Esophagus (tissue), 2 donors: ENCODE data around the gene CTCF. TPM values are rescaled to one million over a fixed set of nuclear protein-coding genes. Genes with fewer than 3 reads are reported as not detected.
"Not testable (repeated sequence)": the region's sequence is repeated elsewhere in the genome, so short reads cannot be mapped to it uniquely, and the experiment has no call there.

ENCODE experiments used
- H3K27ac ChIP-seq, 2 donors: one replicate each; pipeline ENCODE4 v1.5.1; 2013; ENCODE audit warnings: low read depth in 2 of 2, mild to moderate bottlenecking in 2 of 2, inconsistent platforms in 1 of 2, low read length in 1 of 2, moderate library complexity in 1 of 2
- H3K27me3 ChIP-seq, 2 donors: one replicate each; pipeline ENCODE4 v1.6.1; 2013; ENCODE audit warnings: low read length in 2 of 2, control low read depth in 1 of 2, mild to moderate bottlenecking in 1 of 2; ENCODE audit not compliant: insufficient read depth in 2 of 2, control insufficient read depth in 1 of 2
- H3K36me3 ChIP-seq, 2 donors: one replicate each; pipeline ENCODE4 v1.6.1; 2013; ENCODE audit warnings: low read length in 1 of 2; ENCODE audit not compliant: control insufficient read depth in 2 of 2, insufficient read depth in 2 of 2
- H3K4me1 ChIP-seq, 2 donors: one replicate each; pipeline ENCODE4 v1.6.1; 2013; ENCODE audit warnings: low read length in 1 of 2; ENCODE audit not compliant: control insufficient read depth in 2 of 2, insufficient read depth in 2 of 2
- H3K4me3 ChIP-seq, 2 donors: one replicate each; pipeline ENCODE4 v1.5.1; 2013; ENCODE audit warnings: low read length in 2 of 2, mild to moderate bottlenecking in 2 of 2, low read depth in 1 of 2, moderate library complexity in 1 of 2
- H3K9me3 ChIP-seq, 2 donors: one replicate each; pipeline ENCODE4 v1.6.1; 2013; ENCODE audit warnings: mild to moderate bottlenecking in 2 of 2, low read depth in 1 of 2, low read length in 1 of 2, moderate library complexity in 1 of 2; ENCODE audit not compliant: control insufficient read depth in 2 of 2, insufficient read depth in 1 of 2
- WGBS, 2 donors: extraction: QIAGEN DNeasy Blood & Tissue Kit; methylation state at CpG; one replicate each; pipeline ENCODE4 v1.1.7; 2013; 5-methylcytosine and 5-hydroxymethylcytosine counted together
- polyA plus RNA-seq, 2 donors: library from polyadenylated mRNA; stranded (reverse); fragments of 200-250 nt; gene quantifications; one replicate each; pipeline ENCODE4 v1.2.3, GENCODE V29; 2013
- donor health status: healthy with polysubstance abuse.
- donor health status: Bipolar disorder and iron deficiency.

CTCF gene
- 10 to 100 TPM; 16.9 to 21.3 TPM for polyA plus RNA-seq

- Histone ChIP-seq H3K27me3 (no peaks in the 10 kb centered on the region), H3K36me3 (no peaks in the 10 kb centered on the region), H3K27ac (peak within 1 kb of the TSS; percentile 97 to 100), H3K9me3 (no peaks in the 10 kb centered on the region), H3K4me1 (no peaks in the 10 kb centered on the region), H3K4me3 (peak within 1 kb of the TSS; percentile 72 to 99)
- 0 to 1% methylated on average over 28 to 62 of the region's 62 CpGs for WGBS, 2 donors
These were observed at the start of gene CTCF for GRCh38 chr16:67562526-67562917. CTCF (plus strand) TSS chr16:67562526; CDS start chr16:67610833, 48,307 bp downstream.

DNA sequence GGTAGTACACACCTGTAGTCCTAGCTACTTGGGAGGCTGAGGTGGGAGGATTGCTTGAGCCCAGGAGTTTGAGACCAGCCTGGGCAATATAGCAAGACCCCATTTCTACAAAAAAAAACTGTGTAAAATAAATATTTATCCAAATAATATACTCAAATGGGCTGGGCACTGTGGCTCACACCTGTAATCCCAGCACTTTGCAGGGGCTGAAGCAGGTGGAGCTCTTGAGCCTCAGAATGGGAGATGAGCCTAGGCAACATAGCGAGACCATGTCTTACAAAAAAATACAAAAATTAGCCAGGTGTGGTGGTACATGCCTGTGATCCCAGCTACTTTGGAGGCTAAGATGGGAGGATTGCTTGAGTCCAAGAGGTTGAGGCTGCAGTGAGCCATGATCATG, 48.4 kb upstream of the CTCF start:
- H3K4me1 ChIP-seq, H3K9me3 ChIP-seq, H3K36me3 ChIP-seq, H3K27ac ChIP-seq, H3K4me3 ChIP-seq, H3K27me3 ChIP-seq: not testable (repeated sequence)
- 93 to 94% methylated on average over 1 of the region's 1 CpG for WGBS, 2 donors

DNA sequence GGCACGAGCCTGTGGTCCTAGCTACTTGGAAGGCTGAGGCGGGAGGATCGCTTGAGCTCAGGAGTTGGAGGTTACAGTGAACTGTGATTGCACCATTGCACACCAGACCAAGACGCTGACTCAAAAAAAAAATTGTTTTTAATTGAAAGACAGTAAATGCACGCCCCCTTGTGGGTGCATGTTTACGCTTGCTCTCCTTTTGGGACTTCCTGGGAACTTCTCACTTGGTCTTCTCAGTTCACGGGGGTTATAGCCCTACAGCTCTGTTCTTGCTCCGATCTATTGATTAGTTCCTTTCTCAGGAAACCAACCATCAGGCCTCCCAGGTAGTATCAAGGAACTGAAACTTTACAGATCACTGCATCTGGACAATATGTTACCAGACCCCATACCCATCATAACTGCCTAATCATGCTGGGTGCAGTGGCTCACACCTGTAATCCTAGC, 47.9 kb upstream of the CTCF start:
- no peaks in the 10 kb centered on the region for H3K27me3 ChIP-seq
- no peaks in the 10 kb centered on the region for H3K4me1 ChIP-seq
- no peak overlapping the region for H3K4me3 ChIP-seq
- H3K9me3 ChIP-seq = no peaks in the 10 kb centered on the region
- no peak overlapping the region for H3K27ac ChIP-seq
- no peaks in the 10 kb centered on the region for H3K36me3 ChIP-seq
- WGBS, 2 donors = 9 to 12% methylated on average over 8 of the region's 8 CpGs

DNA sequence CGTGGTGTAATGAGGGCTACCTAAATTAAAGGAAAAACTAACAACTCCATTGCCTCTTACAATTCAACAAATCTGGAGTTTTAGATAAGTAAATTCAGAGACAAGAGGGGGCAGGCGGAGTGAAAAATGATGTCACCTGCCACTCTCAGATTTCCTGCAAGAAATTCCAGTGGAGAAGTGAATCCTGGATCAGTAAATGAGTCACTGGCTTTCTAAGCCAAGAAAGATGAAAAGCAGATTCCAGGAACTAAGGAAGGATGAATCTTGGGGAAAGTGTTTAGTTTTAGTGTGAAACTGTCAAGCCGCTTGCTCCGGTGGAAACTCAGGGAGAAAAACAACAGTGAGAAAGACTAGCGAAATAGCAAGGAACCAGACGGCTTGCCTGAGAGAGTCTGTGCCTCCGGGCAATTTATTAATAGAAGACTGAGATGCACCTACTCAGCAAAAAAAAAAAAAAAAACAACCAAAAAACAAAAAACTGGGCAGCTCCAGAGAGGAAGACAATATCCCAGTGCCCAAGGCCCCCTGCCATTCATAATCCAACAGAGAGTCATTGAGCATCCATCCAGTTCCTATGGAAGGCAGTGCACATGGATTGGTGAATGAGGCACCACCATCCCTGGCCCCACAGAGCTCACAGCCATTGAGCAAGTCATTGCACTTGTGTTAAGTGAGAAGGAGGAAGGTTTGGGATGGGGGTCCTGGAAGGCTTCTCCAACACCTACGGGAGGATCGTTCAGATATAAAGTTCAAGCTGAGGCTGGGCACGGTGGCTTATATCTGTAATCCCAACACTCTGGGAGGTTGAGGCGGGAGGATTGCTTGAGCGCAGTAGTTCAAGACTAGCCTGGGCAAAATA, 45.8 kb upstream of the CTCF start:
- no peaks in the 10 kb centered on the region for H3K9me3 ChIP-seq
- H3K4me1 ChIP-seq = no peaks in the 10 kb centered on the region
- no peaks in the 10 kb centered on the region for H3K36me3 ChIP-seq
- no peak overlapping the region for H3K27ac ChIP-seq
- 71 to 81% methylated on average over 12 of the region's 12 CpGs for WGBS, 2 donors
- no peak overlapping the region for H3K4me3 ChIP-seq
- H3K27me3 ChIP-seq = no peaks in the 10 kb centered on the region

DNA sequence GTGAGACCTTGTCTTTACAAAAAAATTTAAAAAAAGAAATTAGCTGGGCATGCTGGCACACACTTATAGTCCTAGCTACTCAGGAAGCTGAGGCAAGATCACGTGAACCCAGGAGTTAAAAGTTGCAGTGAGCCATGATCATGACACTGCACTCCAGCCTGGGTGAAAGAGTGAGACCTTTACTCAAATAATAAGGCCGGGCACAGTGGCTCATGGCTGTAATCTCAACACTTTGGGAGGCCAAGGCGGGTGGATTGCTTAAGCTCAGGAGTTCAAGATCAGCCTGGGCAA, 45.2 kb upstream of the CTCF start:
- Histone ChIP-seq H3K27me3 (no peaks in the 10 kb centered on the region), H3K27ac (no peak overlapping the region), H3K9me3 (no peaks in the 10 kb centered on the region), H3K4me1 (no peaks in the 10 kb centered on the region), H3K4me3 (no peak overlapping the region), H3K36me3 (no peaks in the 10 kb centered on the region)
- WGBS, 2 donors = 79 to 85% methylated on average over 3 of the region's 3 CpGs

GRCh38 chr16:67517661-67518423, 44.5 kb upstream of the CTCF start:
- Histone ChIP-seq H3K36me3 (no peaks in the 10 kb centered on the region), H3K27me3 (no peaks in the 10 kb centered on the region), H3K4me1 (no peaks in the 10 kb centered on the region), H3K4me3 (no peak overlapping the region), H3K9me3 (no peaks in the 10 kb centered on the region), H3K27ac (no peak overlapping the region)
- 70 to 76% methylated on average over 11 of the region's 11 CpGs for WGBS, 2 donors

DNA sequence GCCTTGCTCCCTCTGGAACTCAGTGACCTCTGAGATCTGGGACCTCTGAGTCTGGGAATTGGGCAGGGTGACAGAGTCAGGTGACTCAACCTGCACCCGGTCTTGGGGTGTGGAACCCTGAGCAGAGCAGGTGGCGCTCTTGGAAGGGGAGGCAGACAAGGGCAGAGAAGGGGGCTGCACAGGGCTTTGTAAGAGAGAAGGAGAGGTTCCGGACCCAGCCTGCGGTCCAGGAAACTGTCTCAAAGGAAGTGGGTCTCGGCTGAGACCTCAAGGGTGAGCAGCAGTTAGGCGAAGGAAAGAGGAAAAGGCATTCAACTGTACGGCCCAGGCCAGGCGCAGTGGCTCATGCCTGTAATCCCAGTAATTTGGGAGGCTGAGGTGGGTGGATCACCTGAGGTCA, 43.6 kb upstream of the CTCF start:
- Histone ChIP-seq H3K4me1 (no peaks in the 10 kb centered on the region), H3K27me3 (no peaks in the 10 kb centered on the region), H3K36me3 (no peaks in the 10 kb centered on the region), H3K27ac (no peak overlapping the region), H3K9me3 (no peaks in the 10 kb centered on the region), H3K4me3 (no peak overlapping the region)
- WGBS, 2 donors = 72 to 78% methylated on average over 8 of the region's 8 CpGs

- no peaks in the 10 kb centered on the region for H3K27me3 ChIP-seq
- no peaks in the 10 kb centered on the region for H3K4me1 ChIP-seq
- 74 to 76% methylated on average over 4 of the region's 4 CpGs for WGBS, 2 donors
- no peak overlapping the region for H3K4me3 ChIP-seq
- H3K9me3 ChIP-seq = no peaks in the 10 kb centered on the region
- H3K36me3 ChIP-seq = no peaks in the 10 kb centered on the region
- H3K27ac ChIP-seq = no peak overlapping the region
These were observed 43.1 kb upstream of the CTCF start for GRCh38 chr16:67519242-67519641.

DNA sequence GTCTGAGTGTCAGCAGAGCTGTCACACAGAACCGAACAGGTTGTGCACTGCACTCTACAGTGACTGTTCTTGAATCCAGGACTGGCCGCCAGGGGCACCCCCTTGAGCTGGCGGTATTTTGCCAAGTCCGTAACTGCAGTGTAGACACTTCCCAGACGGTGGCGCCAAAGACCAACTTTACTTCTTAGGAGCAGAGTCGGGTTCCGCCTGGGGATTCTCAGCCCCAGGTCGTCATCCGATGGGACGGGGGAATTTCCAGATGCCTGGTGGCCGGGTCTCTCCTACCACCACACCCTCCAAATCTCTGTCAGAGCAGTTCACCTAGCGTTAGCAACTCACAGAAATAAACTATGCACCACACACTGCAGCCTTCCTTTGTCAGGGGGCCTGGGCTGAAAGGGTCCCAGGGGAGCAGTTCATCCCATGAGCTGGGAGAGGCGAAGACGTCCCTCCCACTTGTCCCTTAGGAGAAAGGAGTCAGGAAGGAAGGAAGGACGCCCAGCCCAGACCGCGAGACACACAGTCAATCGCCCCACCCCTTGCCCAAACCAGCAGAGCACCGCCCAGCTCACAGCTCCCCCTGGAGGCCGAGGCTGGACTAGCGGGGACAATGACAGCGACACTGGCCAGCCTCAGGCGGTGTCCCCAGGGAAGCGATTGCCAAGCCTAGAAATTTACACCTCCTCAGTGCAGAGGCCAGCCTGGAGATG, 41.1 kb upstream of the CTCF start:
- no peaks in the 10 kb centered on the region for H3K9me3 ChIP-seq
- no peaks in the 10 kb centered on the region for H3K4me1 ChIP-seq
- H3K4me3 ChIP-seq = peak overlapping the region; percentile 29 to 44
- H3K36me3 ChIP-seq = no peaks in the 10 kb centered on the region
- no peaks in the 10 kb centered on the region for H3K27me3 ChIP-seq
- peak overlapping the region; percentile 94 to 98 for H3K27ac ChIP-seq
- 0 to 1% methylated on average over 25 of the region's 25 CpGs for WGBS, 2 donors
